IMR-90 (cell line): ENCODE data around the gene HMG20B. TPM values are rescaled to one million over a fixed set of nuclear protein-coding genes. Genes with fewer than 3 reads are reported as not detected.
"Not testable (repeated sequence)": the region's sequence is repeated elsewhere in the genome, so short reads cannot be mapped to it uniquely, and the experiment has no call there.

ENCODE experiments used
- ATAC-seq: fragments of 200-7000 bp; cut with Tn5 transposase; 2 replicates; pipeline ENCODE4 v1.9.1; 2020; ENCODE audit warnings: low read depth, mild to moderate bottlenecking, moderate library complexity
- BruUV-seq: library from RNA; stranded (reverse); fragments of 400-500 nt; replicated peaks from 2 replicates; lab custom pipeline; 2021; lab: Mats Ljungman, UMichigan
- CTCF ChIA-PET: fragments of 300-600 bp; formaldehyde crosslinking; extraction: SDS; loops from one replicate; lab custom pipeline; 2021; ENCODE audit warnings: antibody characterized with exemption; lab: Yijun Ruan, JAX
- POLR2A ChIA-PET: fragments of 300-600 bp; sonication (Branson Sonifier 250); formaldehyde crosslinking; loops from one replicate; lab custom pipeline; 2022; ENCODE audit warnings: antibody characterized with exemption; ENCODE audit not compliant: unreplicated experiment; lab: Charles Lee
- DNase-seq: peaks from one replicate; pipeline ENCODE4 v3.0.0; 2013
- H2AFZ ChIP-seq: replicated peaks from 2 replicates; pipeline ENCODE3; 2013; ENCODE audit warnings: low read length, mild to moderate bottlenecking; ENCODE audit not compliant: poor library complexity
- H2AK5ac ChIP-seq: 2 replicates; pipeline ENCODE4 v1.6.1; 2013; ENCODE audit warnings: low read depth, low read length, inconsistent platforms
- H2AK9ac ChIP-seq: replicated peaks from 2 replicates; pipeline ENCODE3; 2013; ENCODE audit warnings: mild to moderate bottlenecking, low read depth, low read length, moderate library complexity; ENCODE audit not compliant: poor library complexity
- H2BK120ac ChIP-seq: 2 replicates; pipeline ENCODE4 v1.6.1; 2013; ENCODE audit warnings: low read depth, low read length, inconsistent platforms
- H2BK15ac ChIP-seq: 3 replicates; pipeline ENCODE4 v1.6.1; 2013; ENCODE audit warnings: low read depth, low read length, inconsistent platforms
- H2BK20ac ChIP-seq: 2 replicates; pipeline ENCODE4 v1.6.1; 2013; ENCODE audit warnings: low read depth, mild to moderate bottlenecking, inconsistent platforms, low read length, moderate library complexity
- H2BK5ac ChIP-seq: 2 replicates; pipeline ENCODE4 v1.6.1; 2013; ENCODE audit warnings: mild to moderate bottlenecking, low read depth, low read length, inconsistent platforms; ENCODE audit not compliant: poor library complexity, severe bottlenecking
- H3K14ac ChIP-seq: replicated peaks from 2 replicates; pipeline ENCODE4 v1.6.1; 2013; ENCODE audit warnings: low read depth, low read length, inconsistent platforms
- H3K18ac ChIP-seq: 2 replicates; pipeline ENCODE4 v1.6.1; 2013; ENCODE audit warnings: low read depth, low read length, control low read depth
- H3K23ac ChIP-seq: 2 replicates; pipeline ENCODE4 v1.6.1; 2013; ENCODE audit warnings: low read depth, low read length, inconsistent platforms
- H3K27ac ChIP-seq: 2 replicates; pipeline ENCODE4 v1.5.1; 2013; ENCODE audit warnings: mild to moderate bottlenecking, control low read depth, low read length; ENCODE audit not compliant: insufficient read depth
- H3K27me3 ChIP-seq: 2 replicates; pipeline ENCODE4 v1.6.1; 2013; ENCODE audit warnings: low read length; ENCODE audit not compliant: control insufficient read depth, insufficient read depth
- H3K36me3 ChIP-seq: 2 replicates; pipeline ENCODE4 v1.6.1; 2013; ENCODE audit warnings: low read length, mixed read lengths; ENCODE audit not compliant: control insufficient read depth, insufficient read depth
- H3K4ac ChIP-seq: 2 replicates; pipeline ENCODE4 v1.6.1; 2013; ENCODE audit warnings: low read depth, low read length, inconsistent platforms
- H3K4me1 ChIP-seq: 2 replicates; pipeline ENCODE4 v1.6.1; 2013; ENCODE audit warnings: low read length, mixed read lengths; ENCODE audit not compliant: control insufficient read depth, insufficient read depth
- H3K4me2 ChIP-seq: 2 replicates; pipeline ENCODE4 v1.6.1; 2013; ENCODE audit warnings: low read depth, mild to moderate bottlenecking, control low read depth, low read length, moderate library complexity
- H3K4me3 ChIP-seq: 2 replicates; pipeline ENCODE4 v1.5.1; 2013; ENCODE audit warnings: low read depth, mild to moderate bottlenecking, control low read depth, low read length, moderate library complexity; ENCODE audit not compliant: insufficient read depth
- H3K56ac ChIP-seq: 2 replicates; pipeline ENCODE4 v1.6.1; 2013; ENCODE audit warnings: low read length, inconsistent platforms; ENCODE audit not compliant: insufficient read depth; ENCODE audit errors: extremely low read depth
- H3K79me1 ChIP-seq, 2 experiments: 2 replicates each; pipeline ENCODE4 v1.6.1; 2013; ENCODE audit warnings: low read length in 2 of 2, inconsistent platforms in 1 of 2, low read depth in 1 of 2
- H3K9ac ChIP-seq: 2 replicates; pipeline ENCODE4 v1.6.1; 2013; ENCODE audit warnings: low read depth, low read length, control low read depth
- H3K9me1 ChIP-seq: 2 replicates; pipeline ENCODE4 v1.6.1; 2013; ENCODE audit warnings: low read length, inconsistent platforms; ENCODE audit not compliant: insufficient read depth
- H3K9me3 ChIP-seq: 2 replicates; pipeline ENCODE4 v1.6.1; 2013; ENCODE audit warnings: low read length; ENCODE audit not compliant: control insufficient read depth, insufficient read depth
- H4K20me1 ChIP-seq: 2 replicates; pipeline ENCODE4 v1.6.1; 2013; ENCODE audit warnings: low read length, inconsistent platforms; ENCODE audit not compliant: insufficient read depth
- H4K5ac ChIP-seq: 2 replicates; pipeline ENCODE4 v1.6.1; 2013; ENCODE audit warnings: mild to moderate bottlenecking, low read depth, low read length, control low read depth
- H4K8ac ChIP-seq, 2 experiments: 2 replicates each; pipeline ENCODE4 v1.6.1; 2013; ENCODE audit warnings: low read depth in 2 of 2, low read length in 2 of 2, control low read depth in 1 of 2, inconsistent platforms in 1 of 2
- H4K91ac ChIP-seq: 2 replicates; pipeline ENCODE4 v1.6.1; 2013; ENCODE audit warnings: low read depth, low read length, inconsistent platforms; ENCODE audit not compliant: insufficient read depth
- WGBS, 2 experiments: methylation state at CpG; one replicate each; pipeline versions ENCODE4 v1.1.5 to v1.1.7; 2013; ENCODE audit warnings: missing lambda C conversion rate in 2 of 2; ENCODE audit not compliant: insufficient read length in 1 of 2; ENCODE audit errors: extremely low coverage in 2 of 2; 5-methylcytosine and 5-hydroxymethylcytosine counted together
- dilution Hi-C: fragments of 300-500 bp; cut with HindIII; formaldehyde crosslinking; loops from one replicate; pipeline ENCODE4 v1.14.3; 2018; ENCODE audit warnings: low sequenced_read_pairs; ENCODE audit not compliant: unreplicated experiment
- in situ Hi-C: fragments of 300-500 bp; cut with MboI; formaldehyde crosslinking; loops from 3 replicates; pipeline ENCODE4 v1.14.3; 2019; ENCODE audit warnings: low sequenced_read_pairs, inconsistent platforms, mixed read lengths
- intact Hi-C: fragments of 100-400 bp; cut with micrococcal nuclease; formaldehyde crosslinking; loops from 2 replicates; pipeline ENCODE4 v1.10.0; 2022
- polyA plus RNA-seq, 3 experiments: library from polyadenylated mRNA; depleted of rRNA; stranded (reverse); fragments of >200 nt; gene quantifications; 2 replicates each; pipeline ENCODE4 v1.2.3, GENCODE V29; 2012; ENCODE audit warnings: low replicate concordance in 1 of 3
- total RNA-seq: library from RNA; depleted of rRNA; stranded (reverse); fragments of >200 nt; gene quantifications from 2 replicates; pipeline ENCODE4 v1.2.3, GENCODE V29; 2012

Gene HMG20B
- total and polyA plus RNA-seq, 2 of the 4 experiments (the other 2 are of a cell fraction), result 57.5 to 63.8 TPM

DNA sequence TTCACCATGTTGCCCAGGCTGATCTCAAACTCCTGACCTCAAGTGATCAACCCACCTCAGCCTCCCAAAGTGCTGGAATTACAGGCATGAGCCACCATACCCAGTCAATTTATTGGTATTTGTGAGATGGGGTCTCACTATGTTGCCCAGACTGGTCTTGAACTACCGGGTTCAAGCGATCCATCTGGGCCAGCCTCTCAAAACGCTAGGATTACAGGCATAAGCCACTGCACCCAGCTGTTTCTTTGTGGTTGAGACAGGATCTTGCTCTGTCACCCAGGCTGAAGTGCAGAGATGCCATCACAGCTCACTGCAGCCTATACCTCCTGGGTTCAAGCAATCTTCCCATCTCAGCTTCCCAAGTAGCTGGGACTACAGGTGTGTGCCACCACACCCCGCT, 9.0 kb downstream of the HMG20B start:
- in situ Hi-C loops, H4K8ac ChIP-seq, DNase-seq, H2BK20ac ChIP-seq, H3K9me3 ChIP-seq, H3K18ac ChIP-seq, H3K9ac ChIP-seq, intact Hi-C loops, H4K20me1 ChIP-seq, H2BK15ac ChIP-seq, H3K4me1 ChIP-seq, H2AFZ ChIP-seq, H3K56ac ChIP-seq, H2BK5ac ChIP-seq, H3K79me1 ChIP-seq, H3K4ac ChIP-seq, H2AK9ac ChIP-seq, H3K36me3 ChIP-seq, CTCF ChIA-PET, H4K5ac ChIP-seq, H2BK120ac ChIP-seq, H3K4me3 ChIP-seq, H3K9me1 ChIP-seq, BruUV-seq, POLR2A ChIA-PET, H3K23ac ChIP-seq, ATAC-seq, H4K91ac ChIP-seq, H3K27ac ChIP-seq, H2AK5ac ChIP-seq, H3K14ac ChIP-seq, dilution Hi-C loops, H3K4me2 ChIP-seq: not testable (repeated sequence)
- WGBS, 2 experiments, result 90% methylated on average over 2 of the region's 4 CpGs; no CpG with 5 or more reads in 1 of the 2 experiments
- peaks cover 11% of the 10 kb centered on the region for H3K27me3 ChIP-seq

DNA sequence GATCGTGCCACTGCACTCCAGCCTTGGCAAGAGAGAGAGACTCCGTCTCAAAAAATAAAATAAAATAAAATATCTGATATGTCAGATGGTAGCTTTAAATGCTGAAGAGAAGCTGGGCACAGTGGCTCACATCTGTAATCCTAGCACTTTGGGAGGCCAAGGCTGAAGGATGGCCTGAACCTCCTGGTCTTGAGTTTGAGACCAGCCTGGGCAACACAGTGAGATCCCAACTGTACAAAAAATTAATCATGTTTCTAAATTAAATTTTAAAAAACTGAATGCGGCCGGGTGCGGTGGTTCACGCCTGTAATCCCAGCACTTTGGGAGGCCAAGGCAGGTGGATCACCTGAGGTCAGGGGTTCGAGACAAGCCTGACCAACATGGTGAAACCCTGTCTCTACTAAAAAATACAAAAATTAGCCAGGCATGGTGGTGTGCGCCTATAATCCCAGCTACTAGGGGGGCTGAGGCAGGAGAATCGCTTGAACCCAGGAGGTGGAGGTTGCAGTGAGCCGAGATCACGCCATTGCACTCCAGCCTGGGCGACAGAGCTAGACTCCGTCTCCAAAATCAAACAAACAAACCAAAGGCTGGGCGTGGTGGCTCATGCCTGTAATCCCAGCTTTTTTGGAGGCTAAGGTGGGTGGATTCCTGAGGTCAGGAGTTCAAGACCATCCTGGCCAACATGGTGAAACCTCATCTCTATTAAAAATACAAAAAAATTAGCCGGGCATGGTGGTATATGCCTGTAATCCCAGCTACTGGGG, 11.5 kb downstream of the HMG20B start:
- H3K4me2 ChIP-seq, dilution Hi-C loops, H3K23ac ChIP-seq, H4K8ac ChIP-seq, H3K36me3 ChIP-seq, in situ Hi-C loops, H3K4me1 ChIP-seq, H2BK5ac ChIP-seq, H3K9me3 ChIP-seq, H3K79me1 ChIP-seq, H3K4ac ChIP-seq, H3K27ac ChIP-seq, H2BK120ac ChIP-seq, H2AK9ac ChIP-seq, H3K18ac ChIP-seq, ATAC-seq, H4K20me1 ChIP-seq, H4K5ac ChIP-seq, H4K91ac ChIP-seq, H3K56ac ChIP-seq, H3K9ac ChIP-seq, intact Hi-C loops, DNase-seq, H2AFZ ChIP-seq, POLR2A ChIA-PET, H2BK20ac ChIP-seq, H3K4me3 ChIP-seq, H2BK15ac ChIP-seq, BruUV-seq, H3K14ac ChIP-seq, H3K9me1 ChIP-seq, H2AK5ac ChIP-seq: not testable (repeated sequence)
- peaks cover 11% of the 10 kb centered on the region for H3K27me3 ChIP-seq
- CTCF ChIA-PET, result interaction anchor here (0.8 kb wide), 1 partner anchor 8 kb away, joined by 5 read pairs; no protein-coding TSS in a partner anchor
- no CpG with 5 or more reads among the region's 15 CpGs for WGBS, 2 experiments
